CD4-positive, alpha-beta T cell treated with Interleukin-6 for 4 hours (primary cell): Measurements from ENCODE around the gene MRTFB.
"Not testable (repeated sequence)": the region's sequence is repeated elsewhere in the genome, so short reads cannot be mapped to it uniquely, and the experiment has no call there.

ENCODE experiments used
- DNase-seq: peaks from one replicate; pipeline ENCODE4 v3.0.0-alpha.2; 2020; ENCODE audit warnings: mixed read lengths

Gene MRTFB

GRCh38 chr16:14140923-14141322 is 69.8 kb downstream of the MRTFB start:
- no peak for DNase-seq

- no peak for DNase-seq
These were observed 75.3 kb downstream of the MRTFB start for GRCh38 chr16:14146445-14146844.

GRCh38 chr16:14148016-14148415 is 76.9 kb downstream of the MRTFB start:
- DNase-seq, result no peak

GRCh38 chr16:14148569-14148968 is 77.5 kb downstream of the MRTFB start:
- no peak for DNase-seq

GRCh38 chr16:14150796-14151195 is 79.7 kb downstream of the MRTFB start:
- DNase-seq, result no peak

GRCh38 chr16:14151256-14152030 is 80.3 kb downstream of the MRTFB start:
- no peak for DNase-seq

- no peak for DNase-seq
These were observed 84.6 kb downstream of the MRTFB start for GRCh38 chr16:14155572-14156190.

GRCh38 chr16:14164916-14165662 is 94.0 kb downstream of the MRTFB start:
- DNase-seq, result no peak

GRCh38 chr16:14168146-14168545 is 97.0 kb downstream of the MRTFB start:
- no peak for DNase-seq

GRCh38 chr16:14172200-14172809 is 101.2 kb downstream of the MRTFB start:
- no peak for DNase-seq

- DNase-seq, result no peak
These were observed 104.0 kb downstream of the MRTFB start for GRCh38 chr16:14175086-14175485.

GRCh38 chr16:14177704-14178103 is 106.6 kb downstream of the MRTFB start:
- no peak for DNase-seq

GRCh38 chr16:14179116-14179515 is 108.0 kb downstream of the MRTFB start:
- DNase-seq, result no peak

GRCh38 chr16:14180481-14180944 is 109.4 kb downstream of the MRTFB start:
- no peak for DNase-seq

- DNase-seq, result no peak
These were observed 110.4 kb downstream of the MRTFB start for GRCh38 chr16:14181371-14182050.

GRCh38 chr16:14182999-14183398 is 111.9 kb downstream of the MRTFB start:
- no peak for DNase-seq

- DNase-seq, result not testable (repeated sequence)
These were observed 112.8 kb downstream of the MRTFB start for GRCh38 chr16:14183962-14184361.

GRCh38 chr16:14186007-14186794 is 115.1 kb downstream of the MRTFB start:
- DNase-seq, result peak; percentile 12

GRCh38 chr16:14186795-14187221 is 115.7 kb downstream of the MRTFB start:
- DNase-seq, result no peak

- no peak for DNase-seq
These were observed 116.6 kb downstream of the MRTFB start for GRCh38 chr16:14187517-14188338.
